ENCODE results near the gene RWDD2A. TPM values are rescaled to one million over a fixed set of nuclear protein-coding genes. Genes with fewer than 3 reads are reported as not detected.
"Not testable (repeated sequence)": the region's sequence is repeated elsewhere in the genome, so short reads cannot be mapped to it uniquely, and the experiment has no call there.

RWDD2A gene
- total and polyA plus RNA-seq, 4 donors, result 1.9 to 5.5 (median 2.3) TPM

GRCh38 chr6:83188501-83188900, 4.7 kb upstream of the RWDD2A start:
- Histone ChIP-seq H3K9ac (ENCODE audit: low read depth in 1 of 2, low read length in 2 of 2) (no peak overlapping the region), H3K9me3 (ENCODE audit: control insufficient read depth in 4 of 4, low read length in 3 of 4) (no peaks in the 10 kb centered on the region), H3K27me3 (ENCODE audit: control insufficient read depth in 4 of 4, insufficient read depth in 4 of 4, low read length in 3 of 4) (no peaks in the 10 kb centered on the region), H3K27ac (ENCODE audit: low read depth in 1 of 2, low read length in 2 of 2) (no peak overlapping the region), H3K4me1 (ENCODE audit: control insufficient read depth in 4 of 4, insufficient read depth in 4 of 4, low read length in 3 of 4) (peaks cover 12 to 18% (median 14%) of the 10 kb centered on the region in 4 donors), H3K36me3 (ENCODE audit: control insufficient read depth in 4 of 4, insufficient read depth in 3 of 4, low read depth in 1 of 4, low read length in 3 of 4) (peaks cover 4 to 37% (median 23%) of the 10 kb centered on the region in 4 donors), H3K4me3 (ENCODE audit: low read depth in 1 of 3, low read length in 3 of 3) (no peak overlapping the region)
- 77% methylated on average over 3 of the region's 3 CpGs for WGBS
- TF ChIP-seq ATF3 (IDR thresholded peaks at IDR 0.05) (no peak), REST (IDR thresholded peaks at IDR 0.05) (no peak), HNF4G (IDR thresholded peaks at IDR 0.05) (no peak)
- DNase-seq (ENCODE audit: low spot score), result no peak

- peaks cover 15 to 26% (median 19%) of the 10 kb centered on the region in 4 donors for H3K4me1 ChIP-seq (ENCODE audit: control insufficient read depth in 4 of 4, insufficient read depth in 4 of 4, low read length in 3 of 4)
- peak overlapping the region; percentile 5 to 35 for H3K27ac ChIP-seq (ENCODE audit: low read depth in 1 of 2, low read length in 2 of 2)
- no peak for DNase-seq (ENCODE audit: low spot score)
- H3K9me3 ChIP-seq (ENCODE audit: control insufficient read depth in 4 of 4, low read length in 3 of 4), result no peaks in the 10 kb centered on the region
- TF ChIP-seq ATF3 (IDR thresholded peaks at IDR 0.05) (no peak), FOXA1 (IDR thresholded peaks at IDR 0.05) (no peak), SP1 (IDR thresholded peaks at IDR 0.05) (peak; percentile 49), REST (IDR thresholded peaks at IDR 0.05) (no peak), RXRA (IDR thresholded peaks at IDR 0.05) (peak; percentile 42 to 47), YY1 (IDR thresholded peaks at IDR 0.05) (peak; percentile 19), MAX (IDR thresholded peaks at IDR 0.05) (no peak), EGR1 (IDR thresholded peaks at IDR 0.05; ENCODE audit: low read depth in 2 of 2) (no peak), ZBTB33 (IDR thresholded peaks at IDR 0.05) (no peak), FOXA2 (IDR thresholded peaks at IDR 0.05) (no peak), HNF4A (conservative IDR thresholded peaks at IDR 0.05) (peak; percentile 63 to 86), GABPA (IDR thresholded peaks at IDR 0.05 in 1 of 2, conservative IDR thresholded peaks at IDR 0.05 in 1 of 2) (no peak)
- no peak overlapping the region for H3K9ac ChIP-seq (ENCODE audit: low read depth in 1 of 2, low read length in 2 of 2)
- H3K27me3 ChIP-seq (ENCODE audit: control insufficient read depth in 4 of 4, insufficient read depth in 4 of 4, low read length in 3 of 4), result no peaks in the 10 kb centered on the region
- H3K36me3 ChIP-seq (ENCODE audit: control insufficient read depth in 4 of 4, insufficient read depth in 3 of 4, low read depth in 1 of 4, low read length in 3 of 4), result peaks cover 3 to 24% (median 18%) of the 10 kb centered on the region in 4 donors
- 47% methylated on average over 6 of the region's 6 CpGs for WGBS
- H3K4me3 ChIP-seq (ENCODE audit: low read depth in 1 of 3, low read length in 3 of 3), result peak overlapping the region in 1 of 3 donors; percentile 33
These were observed 2.5 kb upstream of the RWDD2A start for GRCh38 chr6:83190626-83191025.

GRCh38 chr6:83191974-83192373, 1.2 kb upstream of the RWDD2A start:
- not testable (repeated sequence) for DNase-seq (ENCODE audit: low spot score); H3K27me3 ChIP-seq (ENCODE audit: control insufficient read depth in 4 of 4, insufficient read depth in 4 of 4, low read length in 3 of 4); H3K9me3 ChIP-seq (ENCODE audit: control insufficient read depth in 4 of 4, low read length in 3 of 4)
- peaks cover 1 to 25% (median 15%) of the 10 kb centered on the region in 4 donors for H3K36me3 ChIP-seq (ENCODE audit: control insufficient read depth in 4 of 4, insufficient read depth in 3 of 4, low read depth in 1 of 4, low read length in 3 of 4)
- WGBS, result 78% methylated on average over 17 of the region's 18 CpGs
- peaks cover 15 to 26% (median 19%) of the 10 kb centered on the region in 4 donors for H3K4me1 ChIP-seq (ENCODE audit: control insufficient read depth in 4 of 4, insufficient read depth in 4 of 4, low read length in 3 of 4)
- H3K9ac ChIP-seq (ENCODE audit: low read depth in 1 of 2, low read length in 2 of 2), result peak overlapping the region; percentile 82 to 94
- H3K4me3 ChIP-seq (ENCODE audit: low read depth in 1 of 3, low read length in 3 of 3), result peak overlapping the region; percentile 93 to 99 (median 98)
- peak overlapping the region in 1 of 2 donors; percentile 81 for H3K27ac ChIP-seq (ENCODE audit: low read depth in 1 of 2, low read length in 2 of 2)
